H1 (cell line): Measurements from ENCODE around the gene NXPH1. TPM values are rescaled to one million over a fixed set of nuclear protein-coding genes. Genes with fewer than 3 reads are reported as not detected.

Experiments
- CTCF ChIA-PET: fragments of 300-600 bp; sonication (Branson Sonifier 250); formaldehyde crosslinking; loops from one replicate; lab custom pipeline; 2021; ENCODE audit not compliant: partially characterized antibody; lab: Charles Lee
- POLR2A ChIA-PET: fragments of 300-600 bp; sonication (Branson Sonifier 250); formaldehyde crosslinking; loops from one replicate; lab custom pipeline; 2021; ENCODE audit warnings: inconsistent platforms; ENCODE audit not compliant: partially characterized antibody; lab: Charles Lee
- DNase-seq, 2 experiments: peaks; one replicate each; pipeline versions ENCODE4 v3.0.0 to v3.0.0-alpha.2; 2010 to 2022; ENCODE audit warnings: low spot score in 2 of 2, low read depth in 1 of 2, mixed read lengths in 1 of 2
- FAIRE-seq: peaks from 2 replicates; lab custom pipeline; 2011; peaks lifted over from hg19 to GRCh38; lab: Jason Lieb, UNC
- H2AFZ ChIP-seq: 2 replicates; pipeline ENCODE4 v1.8.1; 2012; ENCODE audit warnings: low read length, inconsistent platforms
- H2AK5ac ChIP-seq: 2 replicates; pipeline ENCODE4 v1.6.1; 2013; ENCODE audit warnings: low read depth, low read length
- H2BK120ac ChIP-seq: replicated peaks from 2 replicates; pipeline ENCODE3; 2013; ENCODE audit warnings: low read depth, low read length, inconsistent platforms
- H2BK12ac ChIP-seq: 2 replicates; pipeline ENCODE4 v1.6.1; 2013; ENCODE audit warnings: low read depth, low read length
- H2BK15ac ChIP-seq: 2 replicates; pipeline ENCODE4 v1.6.1; 2013; ENCODE audit warnings: low read length
- H2BK20ac ChIP-seq: 2 replicates; pipeline ENCODE4 v1.6.1; 2013; ENCODE audit warnings: low read length
- H2BK5ac ChIP-seq: 2 replicates; pipeline ENCODE4 v1.6.1; 2013; ENCODE audit warnings: low read depth, low read length
- H3K14ac ChIP-seq: 2 replicates; pipeline ENCODE4 v1.6.1; 2013; ENCODE audit warnings: inconsistent platforms; ENCODE audit not compliant: insufficient read length
- H3K18ac ChIP-seq: 2 replicates; pipeline ENCODE4 v1.6.1; 2013; ENCODE audit warnings: low read length; ENCODE audit errors: extremely low read depth
- H3K23ac ChIP-seq: 2 replicates; pipeline ENCODE4 v1.6.1; 2013; ENCODE audit warnings: inconsistent platforms; ENCODE audit not compliant: insufficient read length
- H3K23me2 ChIP-seq: 2 replicates; pipeline ENCODE4 v1.6.1; 2013; ENCODE audit warnings: low read depth, low read length
- H3K27ac ChIP-seq: 2 replicates; pipeline ENCODE4 v1.6.1; 2011; ENCODE audit warnings: low read depth, low read length, inconsistent platforms
- H3K27me3 ChIP-seq, 4 experiments: replicated peaks in 1 of 4; 1 replicate in 1 of 4; 2 replicates in 3 of 4; pipeline versions ENCODE4 v1.6.1 to v1.8.1; 2011 to 2013; ENCODE audit warnings: low read length in 3 of 4, mild to moderate bottlenecking in 3 of 4, inconsistent platforms in 2 of 4, mixed read lengths in 2 of 4, moderate library complexity in 1 of 4; ENCODE audit not compliant: control insufficient read depth in 3 of 4, insufficient read depth in 3 of 4; ENCODE audit errors: extremely low read depth in 1 of 4
- H3K36me3 ChIP-seq, 4 experiments: 2 replicates each; pipeline versions ENCODE4 v1.6.1 to v1.8.1; 2011 to 2013; ENCODE audit warnings: mild to moderate bottlenecking in 4 of 4, low read length in 3 of 4, moderate library complexity in 2 of 4, control low read depth in 1 of 4, inconsistent platforms in 1 of 4; ENCODE audit not compliant: insufficient read depth in 4 of 4, control insufficient read depth in 2 of 4
- H3K4ac ChIP-seq: replicated peaks from 2 replicates; pipeline ENCODE3; 2013; ENCODE audit warnings: low read length, low read depth, mixed read lengths, inconsistent platforms; ENCODE audit not compliant: insufficient read length
- H3K4me1 ChIP-seq, 4 experiments: replicated peaks in 1 of 4; 1 replicate in 1 of 4; 2 replicates in 3 of 4; pipeline versions ENCODE4 v1.6.1 to v1.8.1; 2011 to 2013; ENCODE audit warnings: low read length in 3 of 4, inconsistent platforms in 2 of 4, mixed read lengths in 1 of 4; ENCODE audit not compliant: insufficient read depth in 4 of 4, control insufficient read depth in 3 of 4
- H3K4me2 ChIP-seq, 2 experiments: 2 replicates each; pipeline versions ENCODE4 v1.6.1 to v1.8.1; 2011 to 2013; ENCODE audit warnings: low read depth in 2 of 2, low read length in 2 of 2, control low read depth in 1 of 2, inconsistent platforms in 1 of 2, mild to moderate bottlenecking in 1 of 2; ENCODE audit not compliant: insufficient read depth in 1 of 2
- H3K4me3 ChIP-seq, 4 experiments: fragments of 200-600, 300-600 bp in 1 of 4; sonication (generic), shearing (Covaris generic), sonication (Bioruptor Twin) in 1 of 4; 2 replicates each; pipeline versions ENCODE4 v1.5.1 to v1.8.1; 2011 to 2016; ENCODE audit warnings: low read length in 4 of 4, low read depth in 3 of 4, control low read depth in 2 of 4, inconsistent platforms in 2 of 4, mild to moderate bottlenecking in 2 of 4, mixed read lengths in 1 of 4, moderate library complexity in 1 of 4; ENCODE audit not compliant: insufficient read depth in 2 of 4; ENCODE audit errors: extremely low read depth in 1 of 4
- H3K56ac ChIP-seq: replicated peaks from 2 replicates; pipeline ENCODE3; 2013; ENCODE audit warnings: low read depth, mild to moderate bottlenecking, mixed read lengths, low read length, inconsistent platforms; ENCODE audit not compliant: insufficient read length
- H3K79me1 ChIP-seq: 2 replicates; pipeline ENCODE4 v1.6.1; 2013; ENCODE audit warnings: low read depth, low read length, control low read depth
- H3K79me2 ChIP-seq, 2 experiments: 2 replicates each; pipeline versions ENCODE4 v1.6.1 to v1.8.1; 2012 to 2013; ENCODE audit warnings: low read length in 2 of 2, mild to moderate bottlenecking in 2 of 2, inconsistent platforms in 1 of 2; ENCODE audit not compliant: insufficient read depth in 2 of 2, control insufficient read depth in 1 of 2
- H3K9ac ChIP-seq, 4 experiments: replicated peaks in 1 of 4; 1 replicate in 1 of 4; 2 replicates in 3 of 4; pipeline versions ENCODE4 v1.6.1 to v1.8.1; 2011 to 2013; ENCODE audit warnings: low read depth in 3 of 4, low read length in 3 of 4, control low read depth in 2 of 4, mild to moderate bottlenecking in 2 of 4, moderate library complexity in 2 of 4, inconsistent platforms in 1 of 4; ENCODE audit errors: extremely low read depth in 1 of 4
- H3K9me3 ChIP-seq, 2 experiments: 2 replicates each; pipeline versions ENCODE4 v1.6.1 to v1.8.1; 2012 to 2013; ENCODE audit warnings: mild to moderate bottlenecking in 2 of 2, moderate library complexity in 2 of 2, control low read depth in 1 of 2, inconsistent platforms in 1 of 2, low read depth in 1 of 2, low read length in 1 of 2, mixed read lengths in 1 of 2; ENCODE audit not compliant: insufficient read depth in 2 of 2
- H4K20me1 ChIP-seq, 2 experiments: replicated peaks in 1 of 2; 2 replicates each; pipeline versions ENCODE3 to v1.8.1; 2011 to 2013; ENCODE audit warnings: inconsistent platforms in 2 of 2, low read length in 2 of 2, mild to moderate bottlenecking in 1 of 2; ENCODE audit not compliant: insufficient read depth in 2 of 2, control insufficient read depth in 1 of 2
- H4K5ac ChIP-seq: 2 replicates; pipeline ENCODE4 v1.6.1; 2013; ENCODE audit warnings: low read length, low read depth, mixed read lengths, inconsistent platforms; ENCODE audit not compliant: insufficient read length
- H4K8ac ChIP-seq: 2 replicates; pipeline ENCODE4 v1.8.0; 2013; ENCODE audit warnings: mild to moderate bottlenecking, moderate library complexity, low read length, inconsistent platforms; ENCODE audit not compliant: insufficient read depth; ENCODE audit errors: extremely low read depth
- H4K91ac ChIP-seq: replicated peaks from 2 replicates; pipeline ENCODE3; 2013; ENCODE audit warnings: low read length, mixed read lengths, inconsistent platforms; ENCODE audit not compliant: insufficient read length
- BCL11A ChIP-seq, 2 experiments: IDR thresholded peaks; one replicate each; pipeline ENCODE4 v1.6.1; 2011; ENCODE audit warnings: low read depth in 2 of 2, low read length in 2 of 2, mild to moderate bottlenecking in 2 of 2
- CHD1 ChIP-seq: IDR thresholded peaks from 2 replicates; pipeline ENCODE4 v1.6.1; 2012; ENCODE audit warnings: low read depth, low read length, improper control_type of control experiment
- FOSL1 ChIP-seq: IDR thresholded peaks from 2 replicates; pipeline ENCODE4 v1.6.1; 2011; ENCODE audit warnings: mild to moderate bottlenecking, low read depth, low read length, moderate library complexity; ENCODE audit not compliant: insufficient read depth
- GTF2F1 ChIP-seq: IDR thresholded peaks from 2 replicates; pipeline ENCODE4 v1.6.1; 2012; ENCODE audit warnings: low read depth, low read length, improper control_type of control experiment, borderline replicate concordance
- JUN ChIP-seq: IDR thresholded peaks from 2 replicates; pipeline ENCODE4 v1.6.1; 2011; ENCODE audit warnings: low read depth, mild to moderate bottlenecking, improper control_type of control experiment, low read length
- RNF2 ChIP-seq: fragments of 200-900, 300-1000 bp; sonication (generic); IDR thresholded peaks from 2 replicates; pipeline ENCODE4 v1.7.1; 2016; ENCODE audit warnings: borderline replicate concordance, low read depth, mild to moderate bottlenecking, antibody characterized with exemption, low read length; ENCODE audit not compliant: poor library complexity, severe bottlenecking; ENCODE audit errors: missing control alignments
- SIRT6 ChIP-seq: IDR thresholded peaks from one replicate; pipeline ENCODE4 v1.7.1; 2012; ENCODE audit warnings: low read length, inconsistent platforms
- TAF1 ChIP-seq: IDR thresholded peaks from 2 replicates; pipeline ENCODE4 v1.6.1; 2011; ENCODE audit warnings: mild to moderate bottlenecking, low read depth, low read length
- TBP ChIP-seq: IDR thresholded peaks from 2 replicates; pipeline ENCODE4 v1.6.1; 2011; ENCODE audit warnings: low read depth, low read length, improper control_type of control experiment
- YY1 ChIP-seq: IDR thresholded peaks from 2 replicates; pipeline ENCODE4 v1.6.1; 2011; ENCODE audit warnings: low read depth, mild to moderate bottlenecking, low read length
- WGBS, 2 experiments: shearing (Covaris generic) in 1 of 2; methylation state at CpG; one replicate each; pipeline versions ENCODE4 v1.1.6 to v1.1.7; 2013 to 2015; ENCODE audit warnings: low lambda C conversion rate in 2 of 2, mixed read lengths in 2 of 2, inconsistent platforms in 1 of 2, low coverage in 1 of 2, missing lambda C conversion rate in 1 of 2; ENCODE audit not compliant: insufficient replicate concordance in 2 of 2, insufficient coverage in 1 of 2, insufficient read length in 1 of 2; ENCODE audit errors: extremely low coverage in 1 of 2, missing lambda C conversion rate in 1 of 2; 5-methylcytosine and 5-hydroxymethylcytosine counted together
- polyA plus RNA-seq, 7 experiments: library from polyadenylated mRNA; depleted of rRNA in 3 of 7; stranded (reverse) in 5 of 7; unstranded in 2 of 7; fragments of >200 nt in 5 of 7; fragments of 200-250 nt in 2 of 7; gene quantifications; 1 replicate in 5 of 7; 2 replicates in 1 of 7; 4 replicates in 1 of 7; pipeline versions ENCODE4 v1.2.1 to v1.2.3, GENCODE V29; 2011 to 2013; ENCODE audit warnings: missing spikeins in 2 of 7, mixed read lengths in 2 of 7
- total RNA-seq: library from RNA; stranded (reverse); fragmentation: NEBNext Ultra II Directional; extraction: Animal tissue kit (Norgen Biotek cat#: 25700); gene quantifications from 2 replicates; pipeline ENCODE4 v1.2.1, GENCODE V29; 2021

Gene NXPH1
- total and polyA plus RNA-seq, 2 of the 8 experiments (the other 6 are each of a cell fraction or from before 2014, with no cell fraction given): 0.14 to 1.0 TPM

DNA sequence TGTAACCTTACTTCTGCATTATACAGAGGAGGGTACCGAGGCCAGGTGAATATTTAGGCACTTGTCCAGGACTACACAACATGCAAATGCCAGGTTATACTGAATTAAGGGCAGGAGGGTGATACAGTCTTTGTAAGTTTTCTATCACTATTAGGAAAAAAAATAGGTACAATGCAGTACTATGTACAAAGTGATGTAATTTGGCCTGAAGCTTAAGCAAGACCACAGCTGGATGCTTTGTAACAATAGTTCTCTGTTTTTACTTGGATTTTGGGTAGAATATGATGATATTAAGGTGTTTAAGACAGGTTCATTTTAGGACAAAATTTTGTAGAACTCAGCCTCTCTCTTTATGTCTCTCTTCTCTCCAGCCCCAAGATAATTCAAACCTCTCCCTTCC is 2.8 kb upstream of the NXPH1 start:
- DNase-seq (no peak), FAIRE-seq (no peak)
- H2AFZ ChIP-seq: no peak overlapping the region
- H2AK5ac ChIP-seq: no peak overlapping the region
- no peak overlapping the region for H2BK12ac ChIP-seq
- H3K27me3 ChIP-seq: peaks cover 30 to 44% (median 41%) of the 10 kb centered on the region in 4 experiments
- peaks cover 0 to 7% of the 10 kb centered on the region in 2 experiments for H4K20me1 ChIP-seq
- H3K14ac ChIP-seq: no peak overlapping the region
- no peak overlapping the region for H4K8ac ChIP-seq
- peaks cover 0 to 14% (median 7%) of the 10 kb centered on the region in 4 experiments; a peak in 5 of 7 replicates for H3K4me1 ChIP-seq
- peaks cover 22% of the 10 kb centered on the region for H3K23me2 ChIP-seq
- H3K36me3 ChIP-seq: no peaks in the 10 kb centered on the region
- no peaks in the 10 kb centered on the region for H3K9me3 ChIP-seq
- H2BK15ac ChIP-seq: no peak overlapping the region
- H3K56ac ChIP-seq: no peak overlapping the region
- no peak overlapping the region for H4K5ac ChIP-seq
- CTCF ChIA-PET: interaction anchor here (0.6 to 3.8 kb wide), 2 partner anchors 12 to 342 kb away, joined by 3 to 25 read pairs; no protein-coding TSS in a partner anchor
- no peak for TF ChIP-seq SIRT6
- no peak for TF ChIP-seq BCL11A (IDR thresholded peaks at IDR 0.05; ENCODE audit: low read depth in 2 of 2, low read length in 2 of 2)
- no peak for TF ChIP-seq CHD1
- no peak for TF ChIP-seq YY1
- no peak for TF ChIP-seq TBP
- TF ChIP-seq TAF1: no peak
- TF ChIP-seq RNF2: no peak
- TF ChIP-seq FOSL1: no peak
- TF ChIP-seq GTF2F1: no peak
- TF ChIP-seq JUN: no peak
- no peak overlapping the region for H2BK5ac ChIP-seq
- H3K18ac ChIP-seq: no peak overlapping the region
- H3K4me2 ChIP-seq: no peak overlapping the region
- no peak overlapping the region for H3K4me3 ChIP-seq
- H3K79me1 ChIP-seq: no peaks in the 10 kb centered on the region
- H2BK120ac ChIP-seq: no peak overlapping the region
- H2BK20ac ChIP-seq: no peak overlapping the region
- no peak overlapping the region for H3K23ac ChIP-seq
- H3K9ac ChIP-seq: no peak overlapping the region
- H4K91ac ChIP-seq: no peak overlapping the region
- no peak overlapping the region for H3K27ac ChIP-seq
- 87% methylated on average over 1 of the region's 1 CpG; no CpG with 5 or more reads in 1 of the 2 experiments for whole genome bisulfite sequencing, 2 experiments
- POLR2A ChIA-PET: no interaction called here
- no peak overlapping the region for H3K4ac ChIP-seq
- no peaks in the 10 kb centered on the region for H3K79me2 ChIP-seq
